Muscle of back (tissue), 11 donors: Measurements from ENCODE around the gene CMTR1. TPM values are rescaled to one million over a fixed set of nuclear protein-coding genes. Genes with fewer than 3 reads are reported as not detected.
A peak's percentile ranks its signal among the peaks of the same experiment; 100 is the strongest.
"Not testable (repeated sequence)": the region's sequence is repeated elsewhere in the genome, so short reads cannot be mapped to it uniquely, and the experiment has no call there.

Experiments used
- DNase-seq, 3 donors: peaks; one replicate each; pipeline versions ENCODE4 v3.0.0 to v3.0.0-alpha.2; 2013
- polyA plus RNA-seq, 10 donors: library from polyadenylated mRNA; unstranded; fragments of 120-200 nt; gene quantifications; one replicate each; pipeline ENCODE4 v1.2.1, GENCODE V29; 2013; ENCODE audit not compliant: insufficient read length in 10 of 10

Gene CMTR1
- polyA plus RNA-seq, 10 donors: 25.8 to 41.3 (median 29.2) TPM

DNA sequence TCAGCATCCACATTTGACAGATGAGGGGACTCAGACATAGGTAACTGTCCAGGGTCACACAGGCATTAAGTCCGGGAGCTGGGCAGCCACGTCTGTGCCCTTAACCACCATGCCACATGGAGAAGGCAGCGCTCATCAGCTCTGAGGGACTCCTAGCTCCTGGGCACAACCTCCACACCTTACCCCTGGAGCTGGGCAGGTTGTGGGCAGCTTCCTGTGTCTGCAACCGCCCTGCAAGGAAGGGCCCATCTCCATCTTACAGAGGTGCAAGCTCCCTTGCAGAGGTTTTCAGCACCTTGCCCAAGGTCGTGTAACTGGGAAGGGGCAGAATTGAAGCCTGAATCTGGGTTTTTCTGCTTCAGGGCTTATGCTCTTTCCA lies 58.8 kb downstream of the CMTR1 start:
- no peak for DNase-seq

- no peak for DNase-seq
Observed at GRCh38 chr6:37492236-37492972, 59.4 kb downstream of the CMTR1 start.

GRCh38 chr6:37492991-37493660 lies 60.1 kb downstream of the CMTR1 start:
- no peak for DNase-seq

DNA sequence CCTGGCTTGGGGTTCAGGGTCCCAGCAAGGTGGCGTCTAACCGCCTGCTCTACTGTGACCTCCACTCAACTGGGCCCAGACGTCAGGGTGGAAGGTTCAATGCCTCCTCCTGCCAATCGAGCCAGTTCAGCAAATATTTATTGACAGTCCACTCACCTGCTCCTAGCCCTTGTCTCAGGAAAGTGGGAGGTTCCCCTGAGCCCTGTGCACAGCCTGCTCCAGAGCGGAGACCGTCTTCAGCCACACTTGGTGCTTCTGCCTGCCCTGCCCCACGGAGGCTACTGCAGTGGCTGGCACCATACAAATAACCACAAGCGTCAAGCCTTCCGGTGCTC lies 60.6 kb downstream of the CMTR1 start:
- no peak for DNase-seq

GRCh38 chr6:37495244-37495934 lies 62.4 kb downstream of the CMTR1 start:
- no peak for DNase-seq

DNA sequence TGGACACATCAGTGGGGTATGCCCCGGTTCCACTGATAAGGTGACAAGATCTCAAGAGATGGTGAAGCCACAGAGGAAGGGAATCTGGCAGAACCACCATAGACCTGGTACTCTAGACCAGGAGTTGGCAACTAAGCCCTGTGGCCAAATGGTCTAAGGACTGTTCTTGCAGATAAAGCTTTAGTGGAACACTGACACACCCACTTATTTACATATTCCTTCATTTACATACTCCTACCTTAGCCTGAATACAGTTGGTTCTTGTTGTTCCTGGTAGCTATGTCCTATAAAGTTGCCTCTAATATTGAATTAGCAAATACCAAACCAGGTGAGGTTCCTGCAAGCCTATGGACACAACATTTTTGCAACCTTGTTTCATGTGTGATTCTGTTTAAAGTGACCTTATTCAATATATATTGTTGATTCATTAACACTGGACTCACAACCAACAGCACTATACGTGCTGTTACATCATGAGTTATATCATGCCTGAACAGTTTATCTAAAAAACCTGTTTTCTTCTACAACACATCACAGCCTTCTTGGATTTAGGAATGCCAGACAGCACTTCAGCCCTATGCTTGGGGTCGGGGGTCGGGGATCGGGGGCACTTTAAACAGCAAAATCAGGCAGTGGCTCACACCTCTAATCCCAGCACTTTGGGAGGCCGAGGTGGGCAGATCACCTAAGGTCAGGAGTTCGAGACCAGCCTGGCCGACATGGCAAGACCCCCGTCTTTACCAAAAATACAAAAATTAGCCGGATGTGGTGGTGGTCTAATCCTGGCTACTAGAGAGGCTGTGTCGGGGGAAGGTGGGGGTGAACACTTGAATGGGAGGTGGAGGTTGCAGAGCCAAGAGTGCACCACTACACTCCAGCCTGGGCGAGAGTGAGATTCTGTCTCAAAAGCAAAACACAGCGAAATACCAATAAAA lies 64.2 kb downstream of the CMTR1 start:
- DNase-seq: no peak

- DNase-seq: peak; percentile 97 to 98 (median 97)
Observed at GRCh38 chr6:37499433-37500293, 66.6 kb downstream of the CMTR1 start, which contains the start of gene CCDC167. Gene CCDC167, minus strand, starts transcription at chr6:37499893. Its CDS starts 30 bp downstream, at chr6:37499863.

DNA sequence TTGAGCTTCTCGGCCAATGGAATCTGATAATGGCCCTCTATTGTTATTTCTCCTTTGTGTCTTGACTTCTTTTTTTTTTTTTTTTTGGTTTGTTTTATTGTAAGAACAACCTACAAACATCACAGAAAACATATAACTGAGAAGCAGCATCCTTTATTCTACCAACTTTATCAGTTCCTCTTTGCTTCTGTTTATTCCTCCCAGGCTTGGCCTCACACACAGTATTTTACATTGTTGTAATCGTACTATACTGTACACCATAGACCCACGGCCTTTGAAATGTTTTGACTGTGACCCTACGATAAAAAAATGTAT lies 67.2 kb downstream of the CMTR1 start:
- no peak for DNase-seq

GRCh38 chr6:37500904-37501303 lies 67.9 kb downstream of the CMTR1 start:
- DNase-seq: not testable (repeated sequence)

DNA sequence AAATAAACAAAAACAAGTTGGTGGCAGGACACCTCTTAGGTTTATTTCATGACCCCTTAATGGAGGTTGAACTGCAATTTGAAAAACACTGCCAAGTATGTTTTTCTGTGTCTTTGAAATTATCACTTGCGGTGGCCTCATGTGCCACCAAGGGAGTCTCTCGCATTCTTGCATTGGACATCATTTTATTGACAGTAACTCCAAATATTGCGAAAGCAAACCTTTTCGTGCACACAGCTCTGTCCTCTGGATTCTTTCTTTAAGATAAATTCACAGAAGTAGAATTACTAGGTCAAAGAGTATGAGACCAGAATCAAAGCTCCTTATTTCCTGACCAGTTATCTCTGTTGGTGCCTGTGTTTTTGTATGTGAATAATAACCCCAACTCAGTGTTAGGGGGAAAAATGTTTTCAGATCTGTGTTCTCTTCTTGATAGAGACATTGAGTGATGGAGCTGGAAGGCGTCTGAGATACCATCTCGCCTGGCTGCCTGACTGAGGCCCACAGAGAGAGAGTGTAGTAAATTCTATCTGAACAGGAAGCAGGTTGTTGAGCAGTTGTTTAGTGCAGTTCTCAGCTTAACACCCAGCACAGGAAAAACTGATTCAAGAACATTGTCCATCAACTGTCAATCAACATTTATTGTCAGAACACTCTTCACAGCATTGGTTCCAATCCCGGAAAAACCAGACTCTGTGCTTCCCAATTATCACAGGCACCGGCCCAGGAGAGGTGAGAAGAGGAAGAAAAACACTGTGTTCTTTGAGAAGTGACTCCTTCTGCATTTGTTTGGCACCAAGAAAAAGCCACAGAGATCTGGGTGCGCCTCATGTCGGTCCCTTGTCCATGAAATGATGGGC lies 68.8 kb downstream of the CMTR1 start:
- DNase-seq: no peak

- no peak for DNase-seq
Observed at GRCh38 chr6:37502703-37503291, 69.8 kb downstream of the CMTR1 start.

DNA sequence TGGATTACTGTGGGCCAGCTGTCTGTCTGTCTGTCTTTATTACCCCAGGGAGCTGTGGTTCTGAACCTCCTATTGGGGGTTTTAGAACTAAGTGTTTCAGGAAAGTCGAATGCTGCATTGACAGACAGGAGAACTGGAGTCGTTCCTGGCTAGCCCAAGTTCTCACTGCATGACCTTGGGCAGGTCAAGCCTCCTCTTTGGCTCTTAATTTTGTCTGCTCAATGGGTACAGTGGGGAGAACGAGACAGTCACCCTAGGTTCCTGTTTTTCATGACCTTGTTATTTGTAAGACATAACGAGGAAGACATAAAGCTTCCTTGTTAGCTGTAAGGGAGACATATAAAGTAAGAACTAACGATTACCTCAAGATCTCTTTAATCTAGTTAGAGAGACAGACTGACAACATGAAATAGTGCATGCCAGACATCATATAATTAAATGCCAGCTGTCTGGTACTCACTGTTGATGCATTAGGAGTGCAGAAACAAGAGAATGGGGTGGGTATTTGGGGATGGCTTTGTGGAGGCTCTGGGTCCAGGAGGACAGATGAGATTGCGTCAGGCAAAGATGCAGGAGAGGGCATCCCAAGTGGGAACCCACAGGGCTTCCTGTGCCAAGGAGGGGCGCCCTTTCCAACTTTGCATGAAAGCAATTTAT lies 70.4 kb downstream of the CMTR1 start:
- DNase-seq: no peak

DNA sequence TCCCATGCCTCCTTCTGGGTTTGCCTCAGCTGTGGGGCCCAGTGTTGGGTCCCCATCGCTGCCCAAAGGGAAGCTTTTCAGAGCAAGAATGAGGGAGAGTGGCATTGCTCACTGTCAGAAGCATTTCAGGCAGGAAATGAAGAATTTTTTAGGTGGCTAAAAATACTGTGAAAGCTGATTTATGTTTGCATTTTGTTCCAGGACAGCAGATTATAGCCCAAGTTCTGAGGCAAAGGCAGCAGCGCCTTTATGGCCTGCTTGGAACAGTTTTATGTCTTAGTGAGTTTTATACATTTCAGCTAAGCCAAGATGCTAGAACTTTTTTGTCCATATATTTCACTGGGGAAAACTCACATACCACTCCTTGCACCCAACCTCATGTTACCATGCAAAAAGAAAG lies 71.0 kb downstream of the CMTR1 start:
- DNase-seq: no peak

GRCh38 chr6:37506479-37506878 lies 73.5 kb downstream of the CMTR1 start:
- no peak for DNase-seq

GRCh38 chr6:37507077-37507476 lies 74.1 kb downstream of the CMTR1 start:
- no peak for DNase-seq

DNA sequence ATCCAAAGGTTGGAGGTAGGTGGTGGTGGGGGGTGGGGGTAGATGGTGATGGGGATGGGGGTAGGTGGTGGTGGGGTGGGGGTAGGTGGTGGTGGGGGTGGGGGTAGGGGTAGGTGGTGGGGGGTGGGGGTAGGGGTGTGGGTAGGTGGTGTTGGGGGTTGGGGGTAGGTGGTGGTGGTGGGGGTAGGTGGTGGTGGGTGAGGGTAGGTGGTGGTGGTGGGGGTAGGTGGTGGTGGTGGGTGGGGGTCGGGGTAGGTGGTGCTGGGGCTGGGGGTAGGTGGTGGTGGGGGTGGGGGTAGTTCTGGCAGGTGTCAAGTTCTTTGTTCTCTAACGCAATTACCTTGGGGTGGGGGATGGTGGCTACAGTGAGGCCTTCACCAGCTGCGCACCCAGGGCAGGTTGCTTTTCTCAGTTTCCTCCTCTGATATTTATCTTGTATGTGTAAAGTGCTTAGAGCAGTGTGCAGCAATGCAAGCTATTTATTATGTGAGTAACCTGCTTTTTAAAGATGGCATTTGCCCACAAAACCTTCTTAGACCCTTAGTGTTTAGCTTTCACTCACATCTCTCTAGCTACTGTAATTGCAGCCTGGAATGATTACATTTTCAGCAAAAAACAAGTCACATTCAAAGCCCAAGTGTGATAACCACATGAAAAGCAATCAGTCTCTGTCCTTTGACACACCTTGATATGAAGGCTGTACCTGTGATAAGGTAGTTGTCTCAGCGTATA lies 74.8 kb downstream of the CMTR1 start:
- no peak for DNase-seq

DNA sequence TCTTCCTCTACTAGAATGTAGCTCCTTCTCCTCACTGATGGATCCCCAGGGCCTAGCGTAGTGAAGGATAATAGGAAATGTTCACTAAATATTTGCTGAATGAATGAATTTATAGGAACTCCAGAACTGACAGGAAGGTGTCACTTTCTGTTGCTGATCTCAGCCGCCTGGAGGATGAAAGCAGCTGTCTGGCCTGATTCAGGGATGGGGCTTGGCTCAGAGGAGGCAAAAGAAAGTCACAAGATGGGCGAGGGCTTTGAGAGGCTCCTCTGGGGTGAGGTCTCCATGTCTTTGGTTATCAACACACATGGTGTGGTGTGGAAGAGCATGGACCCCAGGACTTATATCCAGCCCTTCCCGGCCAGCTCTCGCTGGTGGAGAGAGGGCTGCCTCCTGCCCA lies 78.2 kb downstream of the CMTR1 start:
- DNase-seq: no peak

DNA sequence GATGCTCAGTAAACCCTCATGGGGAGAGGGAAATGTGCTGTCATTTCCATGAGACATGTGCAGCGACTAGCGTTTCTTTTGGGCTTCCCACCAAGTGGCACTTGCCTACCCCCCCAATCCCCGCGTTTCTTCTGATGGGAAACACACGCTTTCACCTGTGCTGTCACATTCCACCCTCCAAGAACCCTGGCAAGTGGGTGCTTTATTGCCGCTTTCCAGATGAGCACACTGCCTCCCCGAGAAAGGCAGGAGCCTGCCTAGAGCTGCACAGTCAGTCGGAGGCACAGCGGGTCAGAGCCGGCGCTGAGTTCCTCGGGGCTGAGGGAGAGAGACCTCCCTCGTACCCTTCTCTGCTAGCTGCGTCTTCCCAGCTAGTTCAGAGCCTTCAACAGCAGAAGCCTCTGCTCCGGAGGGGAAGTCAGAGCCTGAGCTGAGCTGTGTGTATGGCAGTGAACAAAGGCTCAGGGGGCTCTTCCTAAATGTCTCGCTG lies 78.9 kb downstream of the CMTR1 start:
- no peak for DNase-seq
